GM19468 (cell line): ENCODE results near the gene TBL2.
"Not testable (repeated sequence)": the region's sequence is repeated elsewhere in the genome, so short reads cannot be mapped to it uniquely, and the experiment has no call there.

Experiments
- ATAC-seq: cut with Tn5 transposase; IDR thresholded peaks from one replicate; pipeline ENCODE4 v1.9.1; 2021; ENCODE audit warnings: mild to moderate bottlenecking, moderate library complexity, moderate number of reproducible peaks; ENCODE audit not compliant: unreplicated experiment; ENCODE audit errors: extremely low read depth

The TBL2 gene

GRCh38 chr7:73539709-73540108, 38.7 kb downstream of the TBL2 start:
- ATAC-seq = no peak

GRCh38 chr7:73538510-73538909, 39.9 kb downstream of the TBL2 start:
- not testable (repeated sequence) for ATAC-seq

- ATAC-seq = no peak
These were observed 41.3 kb downstream of the TBL2 start for GRCh38 chr7:73537051-73537450.

- ATAC-seq = no peak
These were observed 41.9 kb downstream of the TBL2 start for GRCh38 chr7:73536479-73536878.

GRCh38 chr7:73535918-73536317, 42.5 kb downstream of the TBL2 start:
- ATAC-seq = not testable (repeated sequence)

GRCh38 chr7:73533742-73534141, 44.6 kb downstream of the TBL2 start:
- no peak for ATAC-seq

GRCh38 chr7:73532224-73532623, 46.2 kb downstream of the TBL2 start:
- no peak for ATAC-seq

- ATAC-seq = no peak
These were observed 47.6 kb downstream of the TBL2 start for GRCh38 chr7:73530800-73531199.

GRCh38 chr7:73526896-73527821, 51.2 kb downstream of the TBL2 start:
- no peak for ATAC-seq

GRCh38 chr7:73526158-73526494, 52.3 kb downstream of the TBL2 start:
- ATAC-seq = not testable (repeated sequence)

- ATAC-seq = peak; percentile 84
These were observed 56.1 kb downstream of the TBL2 start, which contains the start of gene BAZ1B for GRCh38 chr7:73522105-73522872. Gene BAZ1B (minus strand): TSS chr7:73522293. CDS start chr7:73521933, 360 bp downstream.

- peak; percentile 5 for ATAC-seq
These were observed 56.7 kb downstream of the TBL2 start for GRCh38 chr7:73521636-73522104.

GRCh38 chr7:73520673-73521635, 57.4 kb downstream of the TBL2 start:
- ATAC-seq = no peak

GRCh38 chr7:73519867-73520672, 58.3 kb downstream of the TBL2 start:
- no peak for ATAC-seq

- ATAC-seq = no peak
These were observed 59.9 kb downstream of the TBL2 start for GRCh38 chr7:73518470-73518869.
